GM19395 (cell line): ENCODE results near the gene TSHZ1.

Experiments
- ATAC-seq: cut with Tn5 transposase; IDR thresholded peaks from one replicate; pipeline ENCODE4 v1.9.1; 2021; ENCODE audit warnings: mild to moderate bottlenecking, moderate library complexity; ENCODE audit not compliant: unreplicated experiment

TSHZ1 gene, protein sequence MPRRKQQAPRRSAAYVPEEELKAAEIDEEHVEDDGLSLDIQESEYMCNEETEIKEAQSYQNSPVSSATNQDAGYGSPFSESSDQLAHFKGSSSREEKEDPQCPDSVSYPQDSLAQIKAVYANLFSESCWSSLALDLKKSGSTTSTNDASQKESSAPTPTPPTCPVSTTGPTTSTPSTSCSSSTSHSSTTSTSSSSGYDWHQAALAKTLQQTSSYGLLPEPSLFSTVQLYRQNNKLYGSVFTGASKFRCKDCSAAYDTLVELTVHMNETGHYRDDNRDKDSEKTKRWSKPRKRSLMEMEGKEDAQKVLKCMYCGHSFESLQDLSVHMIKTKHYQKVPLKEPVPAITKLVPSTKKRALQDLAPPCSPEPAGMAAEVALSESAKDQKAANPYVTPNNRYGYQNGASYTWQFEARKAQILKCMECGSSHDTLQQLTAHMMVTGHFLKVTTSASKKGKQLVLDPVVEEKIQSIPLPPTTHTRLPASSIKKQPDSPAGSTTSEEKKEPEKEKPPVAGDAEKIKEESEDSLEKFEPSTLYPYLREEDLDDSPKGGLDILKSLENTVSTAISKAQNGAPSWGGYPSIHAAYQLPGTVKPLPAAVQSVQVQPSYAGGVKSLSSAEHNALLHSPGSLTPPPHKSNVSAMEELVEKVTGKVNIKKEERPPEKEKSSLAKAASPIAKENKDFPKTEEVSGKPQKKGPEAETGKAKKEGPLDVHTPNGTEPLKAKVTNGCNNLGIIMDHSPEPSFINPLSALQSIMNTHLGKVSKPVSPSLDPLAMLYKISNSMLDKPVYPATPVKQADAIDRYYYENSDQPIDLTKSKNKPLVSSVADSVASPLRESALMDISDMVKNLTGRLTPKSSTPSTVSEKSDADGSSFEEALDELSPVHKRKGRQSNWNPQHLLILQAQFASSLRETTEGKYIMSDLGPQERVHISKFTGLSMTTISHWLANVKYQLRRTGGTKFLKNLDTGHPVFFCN (N-terminal part only)

DNA sequence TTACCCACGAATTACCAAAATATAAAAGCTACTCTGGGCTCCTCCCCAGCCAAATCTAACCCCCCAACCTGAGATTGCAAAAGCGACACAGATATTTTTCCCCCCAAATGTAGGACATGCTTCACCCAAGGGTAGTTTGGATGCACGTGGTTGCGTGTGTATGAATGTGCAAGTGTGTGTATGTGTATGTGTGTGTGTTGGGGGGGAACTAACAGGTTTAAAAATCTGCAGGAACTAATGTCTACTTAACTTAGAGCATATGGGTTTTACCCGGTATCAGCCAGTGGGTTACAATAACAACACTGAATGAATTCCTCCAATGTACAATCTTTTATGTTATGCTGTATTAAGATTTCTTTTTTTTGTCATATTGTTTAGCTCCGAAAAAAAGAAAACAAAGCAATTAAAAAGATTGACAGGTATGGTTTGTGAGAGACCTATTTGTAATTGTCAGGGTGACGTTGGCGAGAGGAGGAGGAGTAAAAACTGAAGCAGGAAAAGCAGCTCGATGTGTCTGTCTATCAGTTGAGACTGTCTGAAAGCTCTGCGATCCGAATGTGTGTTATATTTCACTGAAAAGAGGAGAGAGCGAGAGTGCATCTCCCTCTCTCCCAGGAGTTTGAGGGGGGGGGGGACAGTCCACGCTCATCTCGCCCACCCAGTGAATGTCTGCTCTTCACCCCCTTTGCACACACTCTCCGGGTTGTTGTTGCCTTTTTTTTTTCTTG, at the start of gene TSHZ1:
Gene TSHZ1, plus strand, starts transcription at position 524 of the 728 bp plus-strand sequence. CDS start 1,080 bp downstream, outside the sequence.
- peak; percentile 42 for ATAC-seq

DNA sequence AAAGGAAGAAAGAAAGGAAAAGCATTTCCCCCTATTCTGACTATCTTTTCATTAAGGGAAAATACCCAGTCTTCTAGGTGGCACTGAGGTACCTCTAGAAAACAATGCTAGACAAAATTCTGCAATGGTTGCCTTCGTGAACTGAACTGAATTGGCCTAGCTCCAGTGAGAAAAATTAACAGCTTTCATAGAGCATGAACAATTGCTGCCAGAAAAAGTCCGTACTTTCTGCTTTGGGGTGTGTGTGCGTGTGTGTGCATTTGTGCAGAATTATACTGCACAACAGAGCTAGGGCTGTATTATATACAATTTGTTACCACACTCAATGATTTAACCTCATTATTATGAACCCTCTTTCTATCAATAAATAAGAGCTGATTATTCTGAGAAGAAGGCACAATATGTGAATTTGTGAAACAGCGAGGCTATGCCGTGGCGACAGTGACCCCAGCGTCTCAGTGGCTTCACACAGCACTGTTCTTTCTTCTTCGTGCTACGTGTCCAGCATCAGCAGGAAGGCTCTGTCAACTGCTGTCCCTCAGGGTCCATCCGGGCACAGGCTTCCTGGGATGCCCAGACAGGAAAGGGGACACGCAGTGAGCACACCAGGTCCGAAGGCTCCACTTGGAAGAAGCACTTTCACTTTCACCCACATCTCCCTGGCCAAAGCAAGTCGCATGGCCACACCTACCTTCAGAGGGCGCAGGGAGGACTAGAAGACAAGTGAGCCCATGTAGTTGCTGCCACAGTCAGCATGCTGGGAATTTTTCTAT, 49.2 kb upstream of the TSHZ1 start:
- ATAC-seq, result no peak

DNA sequence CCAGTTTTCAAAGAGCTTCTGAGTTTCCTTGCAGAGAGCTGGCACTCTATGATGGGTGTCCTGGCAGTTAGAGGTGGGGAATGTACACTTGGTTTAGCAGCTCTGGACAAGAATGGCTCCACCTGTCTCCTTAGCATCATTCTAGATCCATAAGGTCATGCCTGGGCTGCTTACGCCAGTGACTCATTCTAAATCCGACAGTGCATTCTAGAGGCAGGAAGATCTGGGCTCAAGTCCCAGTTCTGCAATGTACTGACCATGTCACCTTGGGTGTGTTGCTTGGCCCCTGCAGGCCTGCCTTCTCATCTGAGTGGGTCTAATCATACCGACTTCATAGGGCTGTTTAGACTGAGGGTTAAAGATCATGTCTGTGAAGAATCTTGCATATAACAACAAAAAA, 48.1 kb upstream of the TSHZ1 start:
- no peak for ATAC-seq

DNA sequence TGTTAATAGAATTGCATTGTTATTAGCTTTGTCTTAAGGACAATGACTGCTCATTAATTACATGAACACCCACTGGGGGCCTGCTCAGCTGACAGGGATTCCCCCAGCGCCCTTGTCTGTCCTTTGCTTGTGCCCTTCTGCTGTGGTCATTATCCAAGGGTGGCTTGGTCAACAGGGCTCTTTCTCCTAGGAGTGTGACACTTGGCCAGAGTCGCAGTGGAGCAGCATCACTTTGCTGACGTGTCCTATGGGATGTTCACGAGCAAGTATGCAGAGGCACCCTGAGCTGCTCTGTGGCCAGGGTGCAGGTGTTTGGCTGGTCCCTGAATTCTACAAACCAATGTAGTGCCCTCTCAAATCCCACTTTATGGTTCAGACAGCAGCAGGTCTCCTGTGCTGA, 47.6 kb upstream of the TSHZ1 start:
- no peak for ATAC-seq

DNA sequence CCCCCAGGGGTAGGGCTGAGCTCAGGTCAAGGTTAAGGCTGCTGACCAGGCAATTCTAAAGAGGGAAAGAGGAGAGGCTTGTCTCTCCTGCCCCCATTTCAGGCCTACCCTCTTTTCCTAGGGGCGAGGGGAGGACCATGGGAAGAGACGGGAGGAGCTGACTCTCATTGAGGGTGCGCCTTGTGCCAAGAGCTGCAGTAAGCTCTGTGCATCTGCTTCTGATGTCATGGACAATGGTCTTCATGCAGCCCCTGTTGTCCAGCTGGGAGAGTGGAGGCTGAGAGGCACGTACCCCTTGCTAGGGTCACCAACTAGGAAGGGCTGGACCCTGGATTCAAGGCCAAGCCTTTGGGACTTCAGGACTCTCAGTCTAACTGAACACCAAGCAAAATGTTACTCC, 46.9 kb upstream of the TSHZ1 start:
- no peak for ATAC-seq

DNA sequence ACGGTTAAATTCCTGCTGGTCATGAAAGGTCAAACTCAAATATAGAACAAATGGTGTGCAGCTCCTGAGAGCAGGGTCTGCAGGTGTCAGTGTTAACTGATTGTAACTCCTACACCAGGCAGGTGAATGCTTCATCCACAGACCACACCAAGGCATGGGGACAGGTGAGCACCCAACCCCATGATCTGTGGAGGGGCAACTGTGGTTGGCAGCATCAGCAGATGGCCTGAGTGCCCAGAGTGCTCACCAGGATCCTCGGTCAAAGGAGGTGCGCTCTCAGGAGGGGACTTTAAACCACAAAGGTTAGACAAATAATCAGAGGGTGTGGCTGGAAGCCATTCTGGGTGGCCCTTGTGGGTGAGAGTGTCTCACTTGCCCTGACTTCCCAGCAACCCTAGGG, 46.1 kb upstream of the TSHZ1 start:
- no peak for ATAC-seq

DNA sequence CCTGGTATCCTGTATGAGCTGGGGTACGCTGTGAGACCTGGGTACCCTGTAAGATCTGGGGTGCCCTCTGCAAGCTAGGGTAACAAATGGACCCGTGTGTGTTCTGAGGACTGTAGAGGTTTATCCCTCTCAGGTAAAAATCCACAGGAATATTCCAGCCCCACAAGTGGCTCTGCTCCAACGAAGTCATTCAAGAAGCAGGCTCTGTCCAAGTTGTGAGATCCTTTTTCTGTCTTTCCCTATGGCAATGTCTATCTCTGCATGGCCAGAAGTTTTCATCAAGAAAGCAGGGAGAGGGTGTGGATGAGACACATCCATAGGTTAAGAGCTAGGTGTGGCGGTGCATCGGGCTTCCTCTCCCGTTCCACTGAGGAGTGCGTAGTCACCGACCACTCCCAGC, 44.7 kb upstream of the TSHZ1 start:
- no peak for ATAC-seq

DNA sequence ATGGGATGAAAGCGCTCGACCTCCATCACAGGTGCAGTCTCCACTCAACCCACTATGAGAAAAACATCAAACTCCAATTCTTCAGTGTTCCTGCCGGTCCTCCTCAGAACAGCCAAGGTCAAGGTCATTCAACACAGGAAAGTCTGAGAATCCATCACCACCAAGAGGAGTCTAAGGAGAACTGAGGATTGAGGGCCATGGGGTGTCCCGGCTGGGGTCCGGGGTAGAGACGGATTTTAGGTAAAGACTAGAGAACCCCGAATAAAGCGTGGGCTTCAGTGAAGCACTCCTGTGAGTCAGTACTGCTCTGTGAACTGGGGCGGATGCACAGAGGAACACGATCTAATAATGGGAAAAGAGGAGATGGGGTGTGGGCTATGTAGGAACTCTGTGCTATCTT, 43.5 kb upstream of the TSHZ1 start:
- ATAC-seq, result no peak

DNA sequence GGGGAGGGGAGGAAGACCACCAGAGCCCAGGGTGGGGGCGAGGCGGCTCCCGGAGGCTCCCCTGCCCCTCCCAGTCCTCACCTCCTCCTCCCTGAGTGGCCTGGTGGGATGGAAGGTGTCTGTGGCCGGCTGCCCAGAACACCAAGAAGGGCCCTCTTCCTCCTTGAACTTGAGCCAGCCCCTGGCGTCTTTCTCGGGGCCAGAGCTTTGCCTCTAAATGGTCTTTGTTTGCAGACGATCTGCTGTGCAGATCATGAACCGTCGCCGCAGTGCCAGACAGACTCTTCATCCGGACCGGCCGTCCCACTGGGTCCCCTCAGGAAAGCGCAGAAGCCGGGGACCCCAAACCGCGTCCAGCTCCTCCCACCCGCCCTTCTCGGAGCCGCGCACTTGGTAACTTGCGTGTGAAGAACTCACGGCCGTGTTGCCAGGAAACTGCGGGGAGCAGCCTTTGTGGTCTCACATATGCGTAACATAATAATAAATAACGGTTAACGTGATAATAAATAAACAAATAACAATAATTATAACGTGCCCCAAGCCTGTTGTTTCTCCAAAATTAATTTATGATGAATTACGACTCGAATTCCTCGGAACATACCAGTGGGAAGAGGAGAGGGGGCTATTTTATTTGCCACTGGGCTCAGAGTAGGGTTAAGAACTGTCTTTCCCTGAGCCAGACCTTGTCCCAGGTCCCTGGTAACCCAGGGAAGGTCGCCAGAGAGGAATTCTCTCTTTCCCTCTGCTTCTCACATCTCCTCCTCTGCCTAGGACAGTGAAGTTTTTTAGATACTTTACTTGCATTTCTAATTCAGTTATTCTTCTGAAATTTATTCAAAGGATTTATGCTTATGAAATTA, 42.6 kb upstream of the TSHZ1 start:
- ATAC-seq, result no peak

DNA sequence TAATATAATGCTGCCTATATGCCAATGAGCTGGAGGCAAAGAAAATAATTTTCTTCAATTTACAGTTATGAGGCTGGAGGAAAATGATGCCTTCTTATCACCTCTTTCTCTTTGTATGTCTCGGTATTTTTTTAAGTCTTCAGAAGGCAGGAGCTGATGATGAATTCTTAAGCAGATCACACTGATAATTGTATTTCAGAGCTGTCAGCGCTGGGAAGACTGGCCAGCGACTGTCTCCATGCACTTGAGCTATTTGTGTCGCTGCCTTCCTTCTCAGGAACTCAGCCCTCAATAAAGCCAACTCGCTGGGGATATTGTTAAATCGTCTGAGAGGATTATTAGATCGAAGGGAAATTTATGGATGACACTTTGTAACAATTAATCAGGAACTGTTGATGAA, 42.0 kb upstream of the TSHZ1 start:
- no peak for ATAC-seq

DNA sequence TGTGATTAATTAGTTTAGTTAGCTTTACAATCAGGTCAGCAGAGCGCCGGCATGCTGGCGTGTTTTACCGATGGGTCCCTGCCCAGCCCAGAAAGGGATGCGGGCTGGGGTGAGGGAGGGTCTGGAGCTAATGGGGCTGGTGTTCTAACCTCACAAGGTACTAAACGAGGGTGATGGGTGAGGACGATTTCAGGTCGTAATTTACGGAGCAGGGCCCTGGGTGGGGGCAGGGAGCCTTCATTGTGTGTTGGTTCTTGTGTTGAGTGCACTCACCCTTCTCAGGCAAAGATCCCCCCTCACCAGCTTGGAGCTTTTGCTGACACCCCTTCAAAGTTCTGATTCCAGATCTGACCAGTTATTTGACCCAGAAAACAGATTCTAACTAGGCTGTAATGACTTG, 41.2 kb upstream of the TSHZ1 start:
- ATAC-seq, result no peak

DNA sequence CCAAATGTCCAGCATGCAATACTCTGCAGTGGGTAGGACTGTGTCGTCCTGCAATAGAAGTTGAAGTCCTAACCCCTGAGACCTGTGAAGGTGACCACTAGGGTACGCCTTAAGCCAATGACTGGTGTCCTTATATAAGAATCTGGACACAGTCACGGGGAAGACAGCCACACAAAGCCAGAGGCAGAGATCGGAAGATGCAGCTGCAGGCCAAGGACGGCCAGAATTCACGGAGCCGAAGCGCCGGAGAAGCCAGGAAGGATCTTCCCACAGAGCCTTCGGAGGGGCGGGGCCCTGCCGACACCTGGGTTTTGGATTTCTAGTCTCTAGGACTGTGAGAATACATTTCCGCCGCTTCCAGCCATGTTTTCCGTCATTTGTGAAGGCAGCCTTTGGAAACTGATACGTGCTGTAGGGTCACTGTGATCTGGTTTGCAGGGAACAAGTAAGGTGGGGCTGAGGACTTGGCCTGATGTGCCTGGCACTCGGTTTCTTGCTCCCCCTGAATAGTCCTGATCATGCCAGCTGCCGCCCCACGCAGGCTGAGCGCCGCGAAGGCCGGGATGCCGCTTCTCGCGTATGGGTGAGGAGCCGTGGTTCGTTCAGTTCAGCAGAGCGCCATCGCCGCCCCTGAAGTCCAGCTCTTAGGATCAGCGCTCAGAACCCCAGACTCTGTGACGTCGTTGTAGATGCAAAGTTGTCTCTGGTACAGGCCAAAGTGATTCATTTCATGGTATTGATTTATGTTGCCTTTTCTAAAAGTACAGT, 40.4 kb upstream of the TSHZ1 start:
- ATAC-seq, result no peak

DNA sequence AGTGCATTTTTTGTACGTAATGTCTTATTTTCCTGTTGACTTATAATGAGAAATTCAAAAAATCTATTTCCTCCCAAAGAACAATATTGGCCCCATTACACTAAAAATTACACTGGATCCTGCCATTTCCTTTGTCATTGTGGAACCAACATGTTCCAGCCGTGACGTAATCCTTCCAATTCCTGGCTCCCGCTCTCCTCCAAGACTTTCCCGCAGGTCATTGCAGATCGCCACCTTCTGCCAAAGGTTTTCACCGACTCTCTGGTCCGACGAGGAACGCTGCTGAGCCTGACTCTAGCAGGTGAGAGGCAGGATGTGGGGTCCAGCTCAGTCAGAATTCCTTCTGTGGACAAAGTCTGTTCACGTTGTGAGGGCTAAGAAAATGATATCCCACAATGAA, 39.7 kb upstream of the TSHZ1 start:
- ATAC-seq, result no peak

DNA sequence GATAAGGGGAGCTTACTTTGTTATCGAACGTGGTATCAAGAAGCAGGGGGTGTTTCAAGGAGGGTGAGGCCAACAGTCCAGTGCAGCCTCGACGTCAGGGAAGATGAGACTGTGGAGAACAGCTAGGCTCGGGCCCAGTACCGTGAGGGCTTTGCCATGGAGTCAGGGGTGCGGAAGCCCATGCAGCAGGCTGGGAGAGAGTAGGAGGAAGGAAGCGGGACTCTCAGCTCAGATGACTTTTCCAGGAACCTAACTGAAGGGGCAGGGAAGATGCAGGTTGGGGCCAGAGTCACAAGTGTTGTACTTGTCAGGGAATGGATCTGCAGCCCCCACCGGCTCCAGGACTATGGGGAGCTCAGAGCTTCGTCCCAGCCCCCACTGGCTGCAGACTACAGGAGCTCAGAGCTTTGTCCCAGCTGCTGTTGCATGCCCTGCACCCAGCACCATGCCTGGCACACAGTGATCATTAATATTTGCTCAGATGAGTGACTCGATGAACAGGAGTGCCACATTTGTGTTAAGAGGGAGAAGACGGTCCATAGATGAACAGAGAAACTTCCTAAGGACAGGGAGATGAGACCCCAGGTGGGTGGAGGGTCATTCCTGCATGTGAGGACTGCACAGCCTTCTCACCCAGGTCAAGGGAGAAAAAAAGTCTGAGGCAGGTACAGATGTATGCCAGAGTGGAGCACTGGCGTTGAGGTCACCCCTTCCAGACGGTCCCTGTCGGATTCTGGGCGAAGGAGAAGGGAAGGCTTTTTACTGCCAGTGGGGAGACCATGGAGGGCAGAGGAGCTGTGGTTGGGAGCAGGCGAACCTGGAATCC, 38.1 kb upstream of the TSHZ1 start:
- peak; percentile 36 for ATAC-seq

DNA sequence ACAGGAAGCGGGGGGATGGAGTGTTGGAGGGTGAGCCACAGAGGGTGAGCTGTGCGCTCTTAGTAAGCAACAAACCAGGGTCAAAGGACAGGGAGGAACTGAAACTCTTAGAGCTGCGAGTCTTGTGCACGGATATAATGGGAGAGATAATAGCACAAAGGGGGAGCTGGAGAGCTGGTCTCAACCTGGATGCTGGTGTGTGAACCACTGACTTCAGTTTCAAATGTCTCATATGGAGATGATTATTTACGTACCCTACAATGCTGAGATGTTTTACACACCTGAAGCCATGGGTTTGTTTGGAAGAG, 37.5 kb upstream of the TSHZ1 start:
- ATAC-seq, result peak; percentile 99

DNA sequence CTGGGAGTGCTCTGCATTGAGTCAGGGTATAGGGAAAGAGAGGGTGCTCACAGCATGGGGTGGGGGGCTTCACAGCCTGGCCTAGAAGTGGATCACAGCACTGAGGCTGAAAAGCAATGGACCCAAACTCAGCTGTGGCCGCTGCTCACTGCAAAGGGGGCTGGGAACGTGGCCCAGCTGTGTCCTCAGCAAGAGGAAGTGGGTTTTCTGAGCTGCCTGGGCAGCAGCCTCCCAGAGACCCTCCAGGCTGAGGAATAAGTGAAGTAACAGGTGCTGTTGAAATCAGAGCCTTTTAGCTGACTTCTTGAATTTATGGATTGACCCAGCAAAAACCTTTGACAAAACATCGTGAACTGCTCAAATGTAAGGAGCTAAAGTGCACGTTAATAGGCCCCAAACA, 36.9 kb upstream of the TSHZ1 start:
- ATAC-seq, result no peak

DNA sequence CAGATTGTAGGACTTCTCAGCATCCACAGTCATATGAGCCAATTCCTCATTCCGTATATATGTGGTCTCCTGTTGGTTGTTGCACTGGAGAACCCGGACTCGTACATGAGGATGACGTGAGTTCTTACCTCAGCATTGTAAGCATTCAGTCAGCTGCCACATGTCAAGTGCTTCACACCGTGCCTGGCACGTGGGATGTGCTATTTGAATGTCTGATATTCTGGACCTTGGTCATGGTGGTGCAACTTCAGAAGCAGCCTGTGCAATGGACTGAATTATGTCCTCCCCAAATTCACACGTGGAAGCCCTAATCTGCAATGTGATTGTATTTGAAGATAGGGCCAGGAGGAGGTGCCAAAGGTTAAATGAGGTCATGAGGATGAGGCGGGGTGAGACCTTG, 33.7 kb upstream of the TSHZ1 start:
- no peak for ATAC-seq

DNA sequence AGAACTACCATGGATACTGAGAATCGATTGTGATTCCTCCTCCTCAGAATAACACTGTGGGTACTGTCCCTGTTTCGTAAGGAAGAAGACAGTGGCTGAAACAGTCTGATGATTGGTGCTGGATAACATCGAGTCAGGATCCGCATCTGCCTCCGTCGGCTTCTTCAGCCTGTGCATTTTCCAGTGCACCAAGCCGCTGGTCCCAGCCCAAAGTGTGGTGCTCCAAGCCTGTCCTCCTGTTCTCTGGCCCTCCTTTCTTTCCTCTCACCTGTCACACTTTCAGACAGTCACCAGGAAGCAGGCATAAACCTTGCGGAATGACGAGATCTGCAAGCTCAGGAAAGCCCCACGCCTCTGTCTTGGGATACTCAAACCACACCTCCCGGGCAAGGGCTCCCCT, 32.2 kb upstream of the TSHZ1 start:
- ATAC-seq, result no peak
